Karpas-422 (cell line): ENCODE measurements around the gene CIT. TPM values are rescaled to one million over a fixed set of nuclear protein-coding genes. Genes with fewer than 3 reads are reported as not detected.

Experiments used
- DNase-seq: peaks from one replicate; pipeline ENCODE4 v3.0.0-alpha.2; 2015
- H2AFZ ChIP-seq: fragments of 200-600 bp; sonication (generic); 2 replicates; pipeline ENCODE4 v1.6.1; 2014; ENCODE audit warnings: antibody characterized with exemption, low read length, mixed read lengths
- H3K27ac ChIP-seq: fragments of 200-600 bp; sonication (generic); 2 replicates; pipeline ENCODE4 v1.5.1; 2014; ENCODE audit warnings: mild to moderate bottlenecking, low read length, moderate library complexity
- H3K27me3 ChIP-seq: fragments of 200-600 bp; sonication (generic); 2 replicates; pipeline ENCODE4 v1.6.1; 2014; ENCODE audit warnings: low read length, mixed read lengths
- H3K36me3 ChIP-seq: fragments of 200-600 bp; sonication (generic); 2 replicates; pipeline ENCODE4 v1.6.1; 2014; ENCODE audit warnings: low read length, mixed read lengths; ENCODE audit not compliant: insufficient read depth
- H3K4me1 ChIP-seq: fragments of 200-600 bp; sonication (generic); 2 replicates; pipeline ENCODE4 v1.6.1; 2014; ENCODE audit warnings: mild to moderate bottlenecking, low read length, mixed read lengths
- H3K4me2 ChIP-seq: fragments of 200-600 bp; sonication (generic); 2 replicates; pipeline ENCODE4 v1.6.1; 2014; ENCODE audit warnings: low read length, low read depth, mild to moderate bottlenecking; ENCODE audit not compliant: poor library complexity, severe bottlenecking
- H3K4me3 ChIP-seq: fragments of 200-600 bp; sonication (generic); 2 replicates; pipeline ENCODE4 v1.5.1; 2014; ENCODE audit warnings: mild to moderate bottlenecking, antibody characterized with exemption, low read length, mixed read lengths
- H3K79me2 ChIP-seq: fragments of 200-600 bp; sonication (generic); 2 replicates; pipeline ENCODE4 v1.6.1; 2014; ENCODE audit warnings: mild to moderate bottlenecking, low read length, mixed read lengths
- H3K9ac ChIP-seq: fragments of 200-600 bp; sonication (generic); 2 replicates; pipeline ENCODE4 v1.6.0; 2014; ENCODE audit warnings: low read length
- H3K9me2 ChIP-seq: fragments of 200-600 bp; sonication (generic), shearing (Covaris generic); replicated peaks from 2 replicates; pipeline ENCODE4 v1.6.0; 2014; ENCODE audit warnings: mild to moderate bottlenecking, low read length, moderate library complexity; ENCODE audit not compliant: insufficient read depth
- H3K9me3 ChIP-seq: fragments of 300-700, 200-600 bp; sonication (generic); 2 replicates; pipeline ENCODE4 v1.6.1; 2014; ENCODE audit warnings: low read length, mixed read lengths
- H4K20me1 ChIP-seq: fragments of 200-600 bp; sonication (generic); 2 replicates; pipeline ENCODE4 v1.6.1; 2014; ENCODE audit warnings: mild to moderate bottlenecking, antibody characterized with exemption, low read length, low read depth; ENCODE audit not compliant: insufficient read depth
- total RNA-seq: library from RNA; depleted of rRNA; stranded (reverse); fragments of >200 nt; shearing (Covaris generic); gene quantifications from 2 replicates; pipeline ENCODE4 v1.2.3, GENCODE V29; 2014; ENCODE audit warnings: low replicate concordance

CIT gene
- total RNA-seq, 1 experiment from 2014 or later, result 16.5 TPM

DNA sequence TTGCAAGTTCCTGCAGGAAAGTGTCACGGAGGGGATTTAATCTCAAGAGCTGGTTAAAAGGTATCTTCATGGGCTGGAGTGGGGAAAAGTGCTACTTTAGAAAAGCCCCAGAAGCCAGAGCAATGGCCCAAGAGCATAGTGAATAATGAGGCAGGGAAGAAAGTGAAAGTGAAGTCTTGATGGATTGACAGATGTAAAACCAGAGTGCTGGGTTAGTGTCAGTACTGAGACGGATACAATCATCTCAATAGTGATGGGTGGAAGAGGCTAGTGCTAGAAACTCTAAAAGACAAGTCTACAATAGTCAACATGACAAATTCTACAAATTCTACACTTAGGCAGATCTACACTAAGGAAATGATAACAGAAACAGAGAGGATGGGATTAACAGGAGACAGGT lies 68.1 kb downstream of the CIT start:
- DNase-seq, result no peak
- no peak overlapping the region for H2AFZ ChIP-seq
- H3K4me1 ChIP-seq, result peaks cover 16% of the 10 kb centered on the region
- H3K9ac ChIP-seq, result no peak overlapping the region
- peaks cover 21% of the 10 kb centered on the region for H3K36me3 ChIP-seq
- H3K4me3 ChIP-seq, result no peak overlapping the region
- H4K20me1 ChIP-seq, result no peaks in the 10 kb centered on the region
- no peaks in the 10 kb centered on the region for H3K9me2 ChIP-seq
- H3K4me2 ChIP-seq, result no peak overlapping the region
- H3K27me3 ChIP-seq, result no peaks in the 10 kb centered on the region
- no peak overlapping the region for H3K27ac ChIP-seq
- peaks cover 22% of the 10 kb centered on the region for H3K79me2 ChIP-seq
- H3K9me3 ChIP-seq, result peaks cover 8% of the 10 kb centered on the region

- Histone ChIP-seq H3K4me1 (peaks cover 10% of the 10 kb centered on the region), H3K36me3 (peaks cover 21% of the 10 kb centered on the region), H2AFZ (no peak overlapping the region), H3K27me3 (no peaks in the 10 kb centered on the region), H3K9ac (no peak overlapping the region), H3K27ac (no peak overlapping the region), H3K9me3 (peaks cover 8% of the 10 kb centered on the region), H3K4me2 (no peak overlapping the region), H3K4me3 (no peak overlapping the region), H4K20me1 (no peaks in the 10 kb centered on the region), H3K9me2 (no peaks in the 10 kb centered on the region), H3K79me2 (peaks cover 21% of the 10 kb centered on the region; the same call in 1 of the 2 replicates)
- DNase-seq, result no peak
These were observed 68.7 kb downstream of the CIT start for GRCh38 chr12:119808441-119808840.

DNA sequence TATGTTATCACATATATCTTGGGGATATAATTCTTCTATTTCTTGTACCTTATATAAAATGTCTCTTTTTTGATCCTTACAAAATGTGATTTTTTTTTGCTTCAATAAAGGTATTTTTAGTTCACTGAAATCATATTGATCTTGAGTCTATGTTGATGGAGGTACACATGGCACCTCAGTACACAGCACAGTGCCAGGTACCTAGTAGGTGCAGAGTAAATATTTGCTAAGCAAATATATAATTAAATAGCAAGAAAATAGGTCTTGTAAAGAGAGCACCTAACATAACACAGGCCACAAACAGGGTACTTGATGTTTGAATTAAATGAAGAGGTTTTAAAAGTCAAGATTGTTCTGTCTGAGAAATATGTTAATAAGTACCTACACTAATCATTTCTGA lies 69.7 kb downstream of the CIT start:
- Histone ChIP-seq H3K9ac (no peak overlapping the region), H3K4me2 (no peak overlapping the region), H3K4me3 (no peak overlapping the region; the same call in 1 of the 2 replicates), H3K79me2 (peaks cover 16% of the 10 kb centered on the region; the same call in 1 of the 2 replicates), H4K20me1 (no peaks in the 10 kb centered on the region), H3K9me3 (peaks cover 8% of the 10 kb centered on the region), H3K27me3 (no peaks in the 10 kb centered on the region), H3K36me3 (peaks cover 21% of the 10 kb centered on the region), H2AFZ (no peak overlapping the region), H3K27ac (no peak overlapping the region), H3K9me2 (no peaks in the 10 kb centered on the region), H3K4me1 (peaks cover 3% of the 10 kb centered on the region)
- DNase-seq, result no peak

DNA sequence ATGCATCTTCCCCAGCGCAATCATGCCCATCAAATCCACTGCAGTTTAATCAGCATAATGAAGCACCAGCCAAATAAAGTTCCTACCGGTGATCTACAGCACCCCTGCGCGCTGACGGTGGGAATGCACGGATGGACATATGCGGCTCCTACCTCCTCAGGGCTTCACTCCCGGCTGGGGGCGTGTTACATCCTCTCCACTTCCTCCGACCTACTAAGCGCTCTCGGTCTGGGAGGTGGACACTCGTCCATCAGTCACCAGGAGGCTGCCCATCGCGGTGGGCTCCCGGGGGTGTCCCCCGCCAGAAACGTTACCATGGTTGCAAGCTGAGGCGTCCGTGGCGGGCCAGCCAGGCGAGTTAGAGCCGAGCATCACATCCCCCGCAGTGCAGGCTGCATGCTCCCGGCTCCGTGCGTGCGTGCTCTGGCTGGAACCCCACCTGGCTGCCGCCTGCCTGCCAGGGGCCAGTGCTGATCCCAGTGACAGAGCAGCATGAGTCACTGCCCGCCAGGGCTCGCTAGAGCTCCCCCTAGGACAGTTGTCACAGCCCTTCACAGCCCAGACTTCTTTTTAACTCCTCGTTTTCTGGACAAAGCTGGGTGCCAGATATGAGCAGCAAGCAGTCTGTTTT lies 73.0 kb downstream of the CIT start:
- H3K9me2 ChIP-seq, result no peaks in the 10 kb centered on the region
- no peak overlapping the region for H3K9ac ChIP-seq
- H3K36me3 ChIP-seq, result peaks cover 14% of the 10 kb centered on the region
- H3K4me1 ChIP-seq, result peaks cover 3% of the 10 kb centered on the region
- H4K20me1 ChIP-seq, result no peaks in the 10 kb centered on the region
- no peak overlapping the region for H2AFZ ChIP-seq
- peaks cover 8% of the 10 kb centered on the region for H3K9me3 ChIP-seq
- DNase-seq, result peak; percentile 86
- no peak overlapping the region for H3K4me3 ChIP-seq
- no peak overlapping the region for H3K4me2 ChIP-seq
- H3K27me3 ChIP-seq, result no peaks in the 10 kb centered on the region
- no peak overlapping the region for H3K27ac ChIP-seq
- H3K79me2 ChIP-seq, result peaks cover 12% of the 10 kb centered on the region; the same call in 1 of the 2 replicates

DNA sequence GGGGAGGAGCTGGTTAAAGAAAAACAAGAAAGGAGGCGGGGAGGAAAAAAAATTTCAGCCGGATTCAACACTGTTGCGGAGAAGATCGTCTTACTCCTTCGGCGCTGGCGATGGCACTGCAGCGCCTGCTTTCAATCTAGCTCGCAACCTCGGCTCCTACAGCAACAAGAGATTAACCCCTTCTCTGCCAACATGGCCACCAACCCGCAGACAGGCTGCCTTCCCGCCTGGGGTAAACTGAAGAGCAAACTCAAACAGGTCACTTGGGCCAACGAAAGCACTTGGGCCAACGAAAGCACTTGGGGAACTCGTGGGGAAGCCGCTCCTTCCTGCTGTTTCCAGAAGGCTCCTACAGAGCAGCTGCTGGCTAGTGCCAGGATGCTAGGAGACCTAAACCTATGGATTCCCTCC lies 73.7 kb downstream of the CIT start:
- Histone ChIP-seq H3K9ac (no peak overlapping the region), H4K20me1 (no peaks in the 10 kb centered on the region), H3K4me3 (no peak overlapping the region), H3K79me2 (peaks cover 10% of the 10 kb centered on the region; the same call in 1 of the 2 replicates), H3K27ac (no peak overlapping the region), H3K36me3 (peaks cover 15% of the 10 kb centered on the region), H3K4me2 (no peak overlapping the region), H3K27me3 (no peaks in the 10 kb centered on the region), H2AFZ (no peak overlapping the region), H3K4me1 (peaks cover 3% of the 10 kb centered on the region), H3K9me2 (0 out of 2 replicates have a peak, but pooled peaks cover 3% of the 10 kb centered on the region), H3K9me3 (peaks cover 8% of the 10 kb centered on the region)
- no peak for DNase-seq

- no peak overlapping the region for H3K4me3 ChIP-seq
- H3K27me3 ChIP-seq, result no peaks in the 10 kb centered on the region
- no peak overlapping the region for H3K4me2 ChIP-seq
- H3K79me2 ChIP-seq, result peaks cover 9% of the 10 kb centered on the region; the same call in 1 of the 2 replicates
- no peaks in the 10 kb centered on the region for H4K20me1 ChIP-seq
- H3K27ac ChIP-seq, result no peak overlapping the region
- H2AFZ ChIP-seq, result no peak overlapping the region
- no peak overlapping the region for H3K9ac ChIP-seq
- DNase-seq, result no peak
- H3K9me3 ChIP-seq, result peaks cover 7% of the 10 kb centered on the region
- H3K9me2 ChIP-seq, result 0 out of 2 replicates have a peak, but pooled peaks cover 3% of the 10 kb centered on the region
- H3K36me3 ChIP-seq, result peaks cover 15% of the 10 kb centered on the region
- H3K4me1 ChIP-seq, result peaks cover 3% of the 10 kb centered on the region
These were observed 74.6 kb downstream of the CIT start for GRCh38 chr12:119802472-119802871.

GRCh38 chr12:119797090-119797489 lies 80.0 kb downstream of the CIT start:
- H2AFZ ChIP-seq, result no peak overlapping the region
- no peaks in the 10 kb centered on the region for H3K4me1 ChIP-seq
- peaks cover 15% of the 10 kb centered on the region; the same call in 1 of the 2 replicates for H3K36me3 ChIP-seq
- no peaks in the 10 kb centered on the region for H4K20me1 ChIP-seq
- H3K9me2 ChIP-seq, result 0 out of 2 replicates have a peak, but pooled peaks cover 3% of the 10 kb centered on the region
- no peak overlapping the region for H3K4me3 ChIP-seq
- no peaks in the 10 kb centered on the region for H3K9me3 ChIP-seq
- no peak overlapping the region for H3K4me2 ChIP-seq
- H3K79me2 ChIP-seq, result no peaks in the 10 kb centered on the region
- no peak overlapping the region for H3K27ac ChIP-seq
- H3K9ac ChIP-seq, result no peak overlapping the region
- no peaks in the 10 kb centered on the region for H3K27me3 ChIP-seq
- DNase-seq, result no peak

GRCh38 chr12:119796292-119796691 lies 80.8 kb downstream of the CIT start:
- H3K27ac ChIP-seq, result no peak overlapping the region
- no peaks in the 10 kb centered on the region for H3K4me1 ChIP-seq
- H3K27me3 ChIP-seq, result no peaks in the 10 kb centered on the region
- H3K79me2 ChIP-seq, result no peaks in the 10 kb centered on the region
- H2AFZ ChIP-seq, result no peak overlapping the region
- H3K4me3 ChIP-seq, result no peak overlapping the region
- no peak for DNase-seq
- H3K9me3 ChIP-seq, result no peaks in the 10 kb centered on the region
- H3K9me2 ChIP-seq, result 0 out of 2 replicates have a peak, but pooled peaks cover 3% of the 10 kb centered on the region
- H3K9ac ChIP-seq, result no peak overlapping the region
- H3K4me2 ChIP-seq, result no peak overlapping the region
- peaks cover 15% of the 10 kb centered on the region; the same call in 1 of the 2 replicates for H3K36me3 ChIP-seq
- no peaks in the 10 kb centered on the region for H4K20me1 ChIP-seq
